GM18858 (cell line): ENCODE data around the gene WEE2.
A peak's percentile ranks its signal among the peaks of the same experiment; 100 is the strongest.
"Not testable (repeated sequence)": the region's sequence is repeated elsewhere in the genome, so short reads cannot be mapped to it uniquely, and the experiment has no call there.

Experiments used
- ATAC-seq: cut with Tn5 transposase; IDR thresholded peaks from one replicate; pipeline ENCODE4 v1.9.1; 2021; ENCODE audit not compliant: unreplicated experiment

WEE2 gene

GRCh38 chr7:141712603-141713255, 4.6 kb downstream of the WEE2 start:
- no peak for ATAC-seq

- no peak for ATAC-seq
Observed at GRCh38 chr7:141713890-141714289, 5.7 kb downstream of the WEE2 start.

- no peak for ATAC-seq
Observed at GRCh38 chr7:141714571-141714970, 6.4 kb downstream of the WEE2 start.

- no peak for ATAC-seq
Observed at GRCh38 chr7:141715018-141715417, 6.9 kb downstream of the WEE2 start.

GRCh38 chr7:141715794-141716689, 7.9 kb downstream of the WEE2 start:
- ATAC-seq, result no peak

GRCh38 chr7:141717450-141717849, 9.3 kb downstream of the WEE2 start:
- no peak for ATAC-seq

- no peak for ATAC-seq
Observed at GRCh38 chr7:141722529-141722928, 14.4 kb downstream of the WEE2 start.

GRCh38 chr7:141729020-141729419, 20.9 kb downstream of the WEE2 start:
- ATAC-seq, result no peak

GRCh38 chr7:141731476-141732149, 23.5 kb downstream of the WEE2 start:
- ATAC-seq, result no peak

- ATAC-seq, result no peak
Observed at GRCh38 chr7:141737118-141737835, 29.1 kb downstream of the WEE2 start.

GRCh38 chr7:141737836-141738591, 29.9 kb downstream of the WEE2 start, which contains the start of gene SSBP1:
SSBP1 (plus strand) TSS chr7:141738358; CDS start chr7:141739167, 809 bp downstream.
- ATAC-seq, result peak; percentile 89

- no peak for ATAC-seq
Observed at GRCh38 chr7:141738592-141739013, 30.4 kb downstream of the WEE2 start.

GRCh38 chr7:141739250-141739649, 31.1 kb downstream of the WEE2 start:
- ATAC-seq, result no peak

GRCh38 chr7:141742229-141742628, 34.1 kb downstream of the WEE2 start:
- ATAC-seq, result no peak

- ATAC-seq, result no peak
Observed at GRCh38 chr7:141744131-141744530, 36.0 kb downstream of the WEE2 start.

GRCh38 chr7:141748396-141748795, 40.2 kb downstream of the WEE2 start:
- ATAC-seq, result no peak

GRCh38 chr7:141751904-141752303, 43.8 kb downstream of the WEE2 start:
- ATAC-seq, result not testable (repeated sequence)

GRCh38 chr7:141752634-141753033, 44.5 kb downstream of the WEE2 start:
- no peak for ATAC-seq

GRCh38 chr7:141754939-141755338, 46.8 kb downstream of the WEE2 start:
- ATAC-seq, result no peak

- no peak for ATAC-seq
Observed at GRCh38 chr7:141763797-141764196, 55.6 kb downstream of the WEE2 start, which contains the start of gene TAS2R3. TAS2R3 (plus strand) TSS chr7:141764097; CDS start chr7:141764159, 62 bp downstream.
